T-cell (primary cell): ENCODE data around the gene NRP1. TPM values are rescaled to one million over a fixed set of nuclear protein-coding genes. Genes with fewer than 3 reads are reported as not detected.

Experiments used
- ATAC-seq, 4 experiments: fragments of 200-7000 bp in 3 of 4; fragments of 150-1000 bp in 1 of 4; cut with Tn5 transposase; replicated peaks in 1 of 4; 1 replicate in 3 of 4; 2 replicates in 1 of 4; pipeline ENCODE4 v1.10.0; 2021; ENCODE audit warnings: moderate library complexity in 3 of 4, mild to moderate bottlenecking in 2 of 4, moderate number of reproducible peaks in 1 of 4
- CTCF ChIA-PET, 2 donors: fragments of 300-600 bp; sonication (Branson Sonifier 250); formaldehyde crosslinking; loops; one replicate each; lab custom pipeline; 2022; ENCODE audit warnings: antibody characterized with exemption in 2 of 2; lab: Charles Lee
- POLR2A ChIA-PET, 2 donors: fragments of 300-600 bp; sonication (Branson Sonifier 250); formaldehyde crosslinking; loops; one replicate each; lab custom pipeline; 2022; ENCODE audit warnings: antibody characterized with exemption in 2 of 2; lab: Charles Lee
- DNase-seq, 35 experiments: peaks; one replicate each; pipeline versions ENCODE4 v3.0.0 to v3.0.0-alpha.2; 2013 to 2023
- H3K27ac ChIP-seq: one replicate; pipeline ENCODE4 v1.5.1; 2013; ENCODE audit warnings: low read length
- H3K27me3 ChIP-seq, 2 experiments: replicated peaks in 1 of 2; 1 replicate in 1 of 2; 2 replicates in 1 of 2; pipeline versions ENCODE4 v1.6.1 to v1.7.0; 2013; ENCODE audit warnings: low read length in 1 of 2, mixed read lengths in 1 of 2; ENCODE audit not compliant: control insufficient read depth in 2 of 2, insufficient read depth in 2 of 2; ENCODE audit errors: extremely low read depth in 1 of 2
- H3K36me3 ChIP-seq, 2 donors: 1 replicate in 1 of 2; 2 replicates in 1 of 2; pipeline versions ENCODE4 v1.6.1 to v1.7.0; 2013; ENCODE audit warnings: low read length in 1 of 2; ENCODE audit not compliant: control insufficient read depth in 2 of 2, insufficient read depth in 1 of 2; ENCODE audit errors: extremely low read depth in 1 of 2
- H3K4me1 ChIP-seq, 2 experiments: 1 replicate in 1 of 2; 2 replicates in 1 of 2; pipeline versions ENCODE4 v1.6.1 to v1.7.0; 2013; ENCODE audit warnings: low read length in 2 of 2, mixed read lengths in 1 of 2; ENCODE audit not compliant: insufficient read depth in 2 of 2, control insufficient read depth in 1 of 2; ENCODE audit errors: extremely low read depth in 1 of 2
- H3K4me3 ChIP-seq, 2 donors: 1 replicate in 1 of 2; 2 replicates in 1 of 2; pipeline versions ENCODE4 v1.5.1 to v1.7.0; 2013; ENCODE audit warnings: mild to moderate bottlenecking in 2 of 2, low read length in 1 of 2, moderate library complexity in 1 of 2; ENCODE audit not compliant: control insufficient read depth in 1 of 2; ENCODE audit errors: extremely low read depth in 1 of 2
- H3K9me3 ChIP-seq: 2 replicates; pipeline ENCODE4 v1.7.0; 2013
- H3K27ac Mint-ChIP-seq, 2 donors: one replicate each; pipeline ENCODE4 v1.8.0; 2020 to 2021; ENCODE audit warnings: mild to moderate bottlenecking in 2 of 2, mixed read lengths in 2 of 2
- H3K27me3 Mint-ChIP-seq, 2 donors: one replicate each; pipeline ENCODE4 v1.8.0; 2021 to 2022; ENCODE audit warnings: mixed read lengths in 2 of 2
- H3K36me3 Mint-ChIP-seq: one replicate; pipeline ENCODE4 v1.8.0; 2021; ENCODE audit warnings: mixed read lengths
- H3K4me1 Mint-ChIP-seq, 3 donors: one replicate each; pipeline ENCODE4 v1.8.0; 2020 to 2022; ENCODE audit warnings: mixed read lengths in 3 of 3, mild to moderate bottlenecking in 1 of 3
- H3K4me3 Mint-ChIP-seq, 3 donors: one replicate each; pipeline ENCODE4 v1.8.0; 2020 to 2022; ENCODE audit warnings: mild to moderate bottlenecking in 3 of 3, mixed read lengths in 3 of 3, moderate library complexity in 3 of 3
- H3K9me3 Mint-ChIP-seq, 3 donors: one replicate each; pipeline ENCODE4 v1.8.0; 2020 to 2022; ENCODE audit warnings: mixed read lengths in 3 of 3
- WGBS: methylation state at CpG from one replicate; pipeline ENCODE4 v1.1.5; 2013; ENCODE audit warnings: missing lambda C conversion rate; ENCODE audit not compliant: insufficient coverage; 5-methylcytosine and 5-hydroxymethylcytosine counted together
- total RNA-seq, 35 experiments: library from RNA in 6 of 35; stranded (reverse) in 6 of 35; fragments of 120-200 nt in 1 of 35; gene quantifications; one replicate each; pipeline versions ENCODE4 v1.2.1 to v1.2.4 and lab custom pipeline; 2013 to 2026

NRP1 gene
- total RNA-seq, 5 donors from 2014 or later (not counting 1 experiment from before 2014, with no cell fraction given): 0.62 to 1.9 (median 1.1) TPM; not detected in 2

GRCh38 chr10:33288127-33288526, 46.3 kb downstream of the NRP1 start:
- H3K4me3 Mint-ChIP-seq: no peak overlapping the region
- Histone ChIP-seq H3K36me3 (no peaks in the 10 kb centered on the region), H3K4me3 (no peak overlapping the region), H3K27ac (no peak overlapping the region), H3K27me3 (no peaks in the 10 kb centered on the region), H3K9me3 (no peaks in the 10 kb centered on the region), H3K4me1 (no peaks in the 10 kb centered on the region)
- H3K27me3 Mint-ChIP-seq: peaks cover 8 to 30% of the 10 kb centered on the region in 2 donors
- H3K9me3 Mint-ChIP-seq: no peaks in the 10 kb centered on the region
- ChIA-PET POLR2A (no interaction called here), CTCF (no interaction called here)
- ATAC-seq: no peak
- H3K36me3 Mint-ChIP-seq: no peaks in the 10 kb centered on the region
- 73% methylated on average over 2 of the region's 3 CpGs for WGBS
- no peak for DNase-seq
- no peaks in the 10 kb centered on the region for H3K4me1 Mint-ChIP-seq
- H3K27ac Mint-ChIP-seq: no peak overlapping the region

- POLR2A ChIA-PET: interaction anchor here in 1 of 2 donors (0.7 kb wide), 1 partner anchor 879 kb away, joined by 3 read pairs; no protein-coding TSS in a partner anchor
- H3K9me3 ChIP-seq: no peaks in the 10 kb centered on the region
- Mint-ChIP-seq H3K27me3 (peaks cover 8 to 30% of the 10 kb centered on the region in 2 donors), H3K9me3 (no peaks in the 10 kb centered on the region), H3K4me1 (no peaks in the 10 kb centered on the region), H3K4me3 (no peak overlapping the region), H3K36me3 (no peaks in the 10 kb centered on the region), H3K27ac (no peak overlapping the region)
- no peak overlapping the region for H3K27ac ChIP-seq
- ATAC-seq: no peak
- H3K4me1 ChIP-seq: no peaks in the 10 kb centered on the region
- CTCF ChIA-PET: no interaction called here
- no CpG with 5 or more reads among the region's 2 CpGs for WGBS
- no peak overlapping the region for H3K4me3 ChIP-seq
- DNase-seq: no peak
- H3K36me3 ChIP-seq: no peaks in the 10 kb centered on the region
- no peaks in the 10 kb centered on the region for H3K27me3 ChIP-seq
Observed at GRCh38 chr10:33287112-33287511, 47.4 kb downstream of the NRP1 start.

DNA sequence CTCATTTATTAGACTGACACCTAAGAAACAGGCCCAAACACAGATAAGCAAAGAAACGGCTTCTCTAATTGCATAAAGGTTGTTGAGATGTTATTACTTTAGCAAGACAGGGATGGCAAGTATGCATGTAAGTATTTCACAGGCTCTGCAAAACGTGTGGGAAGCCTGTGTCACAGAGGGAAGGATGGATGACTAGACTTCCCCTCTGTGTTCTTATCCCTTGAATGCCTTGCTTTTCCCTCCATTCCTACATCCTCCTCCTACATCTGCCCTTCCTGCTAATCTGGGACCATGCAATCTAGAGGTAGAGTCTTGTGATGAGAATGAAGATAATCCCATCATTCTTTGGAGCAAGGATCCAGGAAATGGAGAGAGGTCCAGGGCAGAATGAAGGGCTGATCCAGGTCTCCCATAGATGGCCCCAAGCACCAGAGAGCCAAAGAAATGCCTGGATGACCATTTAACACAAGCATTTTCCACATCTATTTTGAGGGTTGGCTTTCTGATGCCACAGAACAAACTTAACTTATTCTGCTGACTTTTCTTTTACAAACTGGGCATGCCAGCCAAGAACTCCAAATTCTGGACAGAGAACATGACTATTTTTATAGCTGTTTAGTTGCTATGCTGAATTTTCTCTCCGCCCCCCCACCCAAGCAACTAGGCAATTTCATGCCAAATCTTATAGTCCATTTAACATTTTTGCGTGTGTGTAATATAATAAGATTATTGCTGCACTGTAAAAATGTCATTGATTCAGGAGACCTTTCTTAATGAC, 48.1 kb downstream of the NRP1 start:
- Histone ChIP-seq H3K27me3 (no peaks in the 10 kb centered on the region), H3K36me3 (no peaks in the 10 kb centered on the region), H3K9me3 (no peaks in the 10 kb centered on the region), H3K27ac (no peak overlapping the region), H3K4me1 (no peaks in the 10 kb centered on the region), H3K4me3 (no peak overlapping the region)
- Mint-ChIP-seq H3K27me3 (peaks cover 11 to 31% of the 10 kb centered on the region in 2 donors), H3K36me3 (no peaks in the 10 kb centered on the region), H3K4me1 (no peaks in the 10 kb centered on the region), H3K27ac (no peak overlapping the region), H3K4me3 (no peak overlapping the region), H3K9me3 (no peaks in the 10 kb centered on the region)
- no CpG with 5 or more reads among the region's 4 CpGs for WGBS
- ATAC-seq: no peak
- no peak for DNase-seq
- ChIA-PET POLR2A (interaction anchor here in 1 of 2 donors (0.7 kb wide), 1 partner anchor 880 kb away, joined by 3 read pairs; no protein-coding TSS in a partner anchor), CTCF (no interaction called here)

- 56% methylated on average over 1 of the region's 2 CpGs for WGBS
- Histone ChIP-seq H3K4me1 (no peaks in the 10 kb centered on the region), H3K27me3 (no peaks in the 10 kb centered on the region), H3K36me3 (no peaks in the 10 kb centered on the region), H3K4me3 (no peak overlapping the region), H3K9me3 (no peaks in the 10 kb centered on the region), H3K27ac (no peak overlapping the region)
- CTCF ChIA-PET: no interaction called here
- H3K4me1 Mint-ChIP-seq: no peaks in the 10 kb centered on the region
- H3K4me3 Mint-ChIP-seq: no peak overlapping the region
- no peaks in the 10 kb centered on the region for H3K36me3 Mint-ChIP-seq
- H3K27ac Mint-ChIP-seq: no peak overlapping the region
- DNase-seq: no peak
- H3K27me3 Mint-ChIP-seq: peaks cover 11 to 30% of the 10 kb centered on the region in 2 donors
- ATAC-seq: no peak
- no peaks in the 10 kb centered on the region for H3K9me3 Mint-ChIP-seq
- POLR2A ChIA-PET: interaction anchor here in 1 of 2 donors (0.5 kb wide), 1 partner anchor 25 kb away, joined by 3 read pairs; no protein-coding TSS in a partner anchor
Observed at GRCh38 chr10:33284945-33285344, 49.5 kb downstream of the NRP1 start.

GRCh38 chr10:33279811-33280602, 54.5 kb downstream of the NRP1 start:
- Mint-ChIP-seq H3K27me3 (peaks cover 12 to 21% of the 10 kb centered on the region in 2 donors), H3K27ac (no peak overlapping the region), H3K4me3 (no peak overlapping the region), H3K9me3 (no peaks in the 10 kb centered on the region), H3K36me3 (no peaks in the 10 kb centered on the region), H3K4me1 (no peaks in the 10 kb centered on the region)
- WGBS: 86% methylated on average over 1 of the region's 5 CpGs
- Histone ChIP-seq H3K27ac (no peak overlapping the region), H3K9me3 (no peaks in the 10 kb centered on the region), H3K27me3 (peaks cover 0 to 7% of the 10 kb centered on the region in 2 experiments), H3K36me3 (no peaks in the 10 kb centered on the region), H3K4me1 (no peaks in the 10 kb centered on the region), H3K4me3 (no peak overlapping the region)
- CTCF ChIA-PET: no interaction called here
- POLR2A ChIA-PET: no interaction called here
- ATAC-seq: no peak
- DNase-seq: no peak

GRCh38 chr10:33279276-33279675, 55.2 kb downstream of the NRP1 start:
- Mint-ChIP-seq H3K27me3 (peaks cover 12 to 19% of the 10 kb centered on the region in 2 donors), H3K36me3 (no peaks in the 10 kb centered on the region), H3K9me3 (no peaks in the 10 kb centered on the region), H3K27ac (no peak overlapping the region), H3K4me1 (no peaks in the 10 kb centered on the region), H3K4me3 (no peak overlapping the region)
- DNase-seq: no peak
- H3K27ac ChIP-seq: no peak overlapping the region
- no peaks in the 10 kb centered on the region for H3K9me3 ChIP-seq
- no peak for ATAC-seq
- ChIA-PET CTCF (interaction anchor here in 1 of 2 donors (0.7 to 0.9 kb wide), 2 partner anchors 49 to 52 kb away, joined by 3 to 4 read pairs; no protein-coding TSS in a partner anchor), POLR2A (interaction anchor here in 1 of 2 donors (0.7 kb wide), 1 partner anchor 184 kb away, joined by 4 read pairs; no protein-coding TSS in a partner anchor)
- peaks cover 0 to 7% of the 10 kb centered on the region in 2 experiments for H3K27me3 ChIP-seq
- no peaks in the 10 kb centered on the region for H3K36me3 ChIP-seq
- H3K4me3 ChIP-seq: no peak overlapping the region
- no peaks in the 10 kb centered on the region for H3K4me1 ChIP-seq
- WGBS: 87% methylated on average over 5 of the region's 5 CpGs
